ENCODE measurements around the gene TEC. TPM values are rescaled to one million over a fixed set of nuclear protein-coding genes. Genes with fewer than 3 reads are reported as not detected.

Gene TEC
- polyA plus RNA-seq, 1 donor (not counting 4 experiments of a cell fraction or from before 2014, with no cell fraction given) = 0.39 TPM

DNA sequence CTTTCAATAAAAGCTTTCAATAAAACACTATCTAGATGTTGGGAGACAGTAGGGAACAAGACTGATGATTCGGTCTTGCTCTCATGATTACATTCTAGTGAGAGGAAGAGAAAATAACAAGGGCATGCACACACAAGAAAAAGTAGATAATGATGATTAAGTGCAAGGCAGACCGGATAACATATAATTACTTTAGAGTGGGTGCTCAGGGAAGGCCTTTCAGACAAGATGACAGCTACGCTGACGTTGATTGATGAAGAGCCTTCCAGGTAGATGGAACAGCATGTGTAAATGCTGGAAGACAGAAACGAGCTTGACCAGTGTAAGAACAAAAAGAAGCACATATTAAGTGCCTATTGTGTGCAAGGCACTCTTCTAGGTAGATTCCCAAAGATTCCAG, 179.0 kb downstream of the TEC start:
- Histone ChIP-seq H3K4me3 (ENCODE audit: control insufficient read depth in 2 of 3, extremely low read depth in 1 of 3, insufficient read depth in 2 of 3, low read depth in 1 of 3, low read length in 3 of 3) (no peak overlapping the region), H3K9me3 (ENCODE audit: control insufficient read depth, low read depth, low read length) (no peaks in the 10 kb centered on the region), H2AFZ (ENCODE audit: control insufficient read depth, low read length) (peak overlapping the region; percentile 7), H3K36me3 (ENCODE audit: control insufficient read depth in 2 of 2, extremely low read depth in 1 of 2, insufficient read depth in 2 of 2, low read length in 2 of 2) (no peaks in the 10 kb centered on the region), H3K27ac (ENCODE audit: control insufficient read depth, insufficient read depth, low read length) (no peak overlapping the region), H4K20me1 (ENCODE audit: control insufficient read depth, extremely low read depth, insufficient read depth, low read length) (no peaks in the 10 kb centered on the region), H3K4me2 (ENCODE audit: control insufficient read depth, extremely low read depth, insufficient read depth, low read depth, low read length) (peak overlapping the region; percentile 23), H3K27me3 (ENCODE audit: control insufficient read depth, extremely low read depth, insufficient read depth, low read length) (no peaks in the 10 kb centered on the region), H3K4me1 (ENCODE audit: control insufficient read depth, extremely low read depth, insufficient read depth, low read length) (peaks cover 29% of the 10 kb centered on the region), H3K79me2 (ENCODE audit: control insufficient read depth, insufficient read depth, low read length) (no peaks in the 10 kb centered on the region), H3K9me1 (ENCODE audit: control insufficient read depth, extremely low read depth, insufficient read depth, low read length) (no peaks in the 10 kb centered on the region), H3K9ac (ENCODE audit: control insufficient read depth, extremely low read depth, insufficient read depth, low read length) (no peak overlapping the region)
- no peak for TF ChIP-seq EZH2 (IDR thresholded peaks at IDR 0.05; ENCODE audit: low read length)
- TF ChIP-seq, protein P1, sequence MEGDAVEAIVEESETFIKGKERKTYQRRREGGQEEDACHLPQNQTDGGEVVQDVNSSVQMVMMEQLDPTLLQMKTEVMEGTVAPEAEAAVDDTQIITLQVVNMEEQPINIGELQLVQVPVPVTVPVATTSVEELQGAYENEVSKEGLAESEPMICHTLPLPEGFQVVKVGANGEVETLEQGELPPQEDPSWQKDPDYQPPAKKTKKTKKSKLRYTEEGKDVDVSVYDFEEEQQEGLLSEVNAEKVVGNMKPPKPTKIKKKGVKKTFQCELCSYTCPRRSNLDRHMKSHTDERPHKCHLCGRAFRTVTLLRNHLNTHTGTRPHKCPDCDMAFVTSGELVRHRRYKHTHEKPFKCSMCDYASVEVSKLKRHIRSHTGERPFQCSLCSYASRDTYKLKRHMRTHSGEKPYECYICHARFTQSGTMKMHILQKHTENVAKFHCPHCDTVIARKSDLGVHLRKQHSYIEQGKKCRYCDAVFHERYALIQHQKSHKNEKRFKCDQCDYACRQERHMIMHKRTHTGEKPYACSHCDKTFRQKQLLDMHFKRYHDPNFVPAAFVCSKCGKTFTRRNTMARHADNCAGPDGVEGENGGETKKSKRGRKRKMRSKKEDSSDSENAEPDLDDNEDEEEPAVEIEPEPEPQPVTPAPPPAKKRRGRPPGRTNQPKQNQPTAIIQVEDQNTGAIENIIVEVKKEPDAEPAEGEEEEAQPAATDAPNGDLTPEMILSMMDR (optimal IDR thresholded peaks at IDR 0.05 in 1 of 3, IDR thresholded peaks at IDR 0.05 in 1 of 3, conservative IDR thresholded peaks at IDR 0.05 in 1 of 3; ENCODE audit: extremely low read depth in 1 of 3, insufficient read depth in 2 of 3, low read length in 3 of 3) = no peak
- dilution Hi-C loops (cut with MboI; ENCODE audit: extremely low pct_ligation_motif_present, low sequenced_read_pairs) = no loop called here
- DNase-seq (ENCODE audit: low read depth, low spot score) (no peak), FAIRE-seq (peak; percentile 36)

DNA sequence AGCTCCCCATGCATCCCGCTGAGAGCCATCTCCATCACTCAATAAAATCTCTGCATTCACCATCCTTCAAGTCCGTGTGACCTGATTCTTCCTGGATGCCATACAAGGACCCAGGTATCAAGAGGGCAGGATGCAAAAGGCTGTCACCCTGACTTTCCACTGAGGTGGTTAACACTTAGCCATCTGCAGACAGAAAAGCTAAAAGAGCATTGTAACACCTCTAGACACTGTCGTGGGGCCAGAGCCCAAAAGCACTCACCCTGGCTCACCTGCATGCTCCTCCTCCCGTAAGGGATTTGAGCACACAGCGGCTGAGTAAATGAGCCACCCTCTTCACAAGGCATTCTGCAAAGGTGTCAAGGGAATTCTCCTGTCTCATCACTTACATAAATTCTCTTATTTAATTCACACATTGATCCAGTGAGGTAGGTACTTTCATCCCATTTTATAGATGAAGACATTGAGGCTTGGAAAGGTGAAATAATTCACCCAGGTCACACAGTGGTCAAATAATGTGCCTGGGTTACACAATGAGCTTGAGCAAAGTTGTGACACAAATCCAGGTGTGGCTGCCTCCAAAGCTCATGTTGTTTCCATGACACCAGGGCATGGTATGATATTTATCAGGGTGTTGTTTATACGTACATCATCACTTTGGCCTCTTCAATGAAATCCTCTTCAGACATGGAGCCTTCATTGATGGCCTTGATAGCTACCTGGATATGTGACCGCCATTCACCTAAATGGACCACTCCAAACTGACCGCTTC, 183.6 kb downstream of the TEC start:
- no peak for FAIRE-seq

More for the DNA sequence above, 183.6 kb downstream of the TEC start:
- H3K9me1 ChIP-seq (ENCODE audit: control insufficient read depth, extremely low read depth, insufficient read depth, low read length) = no peaks in the 10 kb centered on the region
- H3K4me3 ChIP-seq (ENCODE audit: control insufficient read depth in 2 of 3, extremely low read depth in 1 of 3, insufficient read depth in 2 of 3, low read depth in 1 of 3, low read length in 3 of 3) = no peak overlapping the region
- no peak overlapping the region for H2AFZ ChIP-seq (ENCODE audit: control insufficient read depth, low read length)
- dilution Hi-C loops (cut with MboI; ENCODE audit: extremely low pct_ligation_motif_present, low sequenced_read_pairs) = no loop called here
- no peaks in the 10 kb centered on the region for H3K79me2 ChIP-seq (ENCODE audit: control insufficient read depth, insufficient read depth, low read length)
- H3K36me3 ChIP-seq (ENCODE audit: control insufficient read depth in 2 of 2, extremely low read depth in 1 of 2, insufficient read depth in 2 of 2, low read length in 2 of 2) = no peaks in the 10 kb centered on the region
- no peak overlapping the region for H3K9ac ChIP-seq (ENCODE audit: control insufficient read depth, extremely low read depth, insufficient read depth, low read length)
- no peaks in the 10 kb centered on the region for H3K9me3 ChIP-seq (ENCODE audit: control insufficient read depth, low read depth, low read length)
- H3K27ac ChIP-seq (ENCODE audit: control insufficient read depth, insufficient read depth, low read length) = no peak overlapping the region
- no peak for DNase-seq (ENCODE audit: low read depth, low spot score)
- H3K4me2 ChIP-seq (ENCODE audit: control insufficient read depth, extremely low read depth, insufficient read depth, low read depth, low read length) = no peak overlapping the region
- H3K27me3 ChIP-seq (ENCODE audit: control insufficient read depth, extremely low read depth, insufficient read depth, low read length) = no peaks in the 10 kb centered on the region
- TF ChIP-seq, protein P1 (optimal IDR thresholded peaks at IDR 0.05 in 1 of 3, IDR thresholded peaks at IDR 0.05 in 1 of 3, conservative IDR thresholded peaks at IDR 0.05 in 1 of 3; ENCODE audit: extremely low read depth in 1 of 3, insufficient read depth in 2 of 3, low read length in 3 of 3) = no peak
- TF ChIP-seq EZH2 (IDR thresholded peaks at IDR 0.05; ENCODE audit: low read length) = no peak
- H3K4me1 ChIP-seq (ENCODE audit: control insufficient read depth, extremely low read depth, insufficient read depth, low read length) = peaks cover 12% of the 10 kb centered on the region
- H4K20me1 ChIP-seq (ENCODE audit: control insufficient read depth, extremely low read depth, insufficient read depth, low read length) = no peaks in the 10 kb centered on the region

Small RNA genes within 50 kb of the gene (small RNA-seq; reads per million reads assigned to genes)
- gene RF00019 (ENCODE audit: insufficient read length in 3 of 3, low read depth in 3 of 3, low replicate concordance in 1 of 3) = 0 reads per million in 3 experiments
- gene RF00026 (ENCODE audit: insufficient read length in 3 of 3, low read depth in 3 of 3, low replicate concordance in 1 of 3) = 0 reads per million in 3 experiments
- 0 reads per million in 3 experiments for gene RNU6-838P (ENCODE audit: insufficient read length in 3 of 3, low read depth in 3 of 3, low replicate concordance in 1 of 3)

Other genes starting within 250 kb of the TEC start
- 0.09 to 0.12 TPM in 2 of 3 replicates, not detected in the other for gene TXK, start 135.6 kb downstream of the TEC start, polyA plus RNA-seq
- gene SLAIN2, start 71.7 kb upstream of the TEC start, polyA plus RNA-seq = 57.0 to 72.4 TPM (median 69.1 TPM) in 3 replicates
- gene SLC10A4, start 213.5 kb upstream of the TEC start, polyA plus RNA-seq = 0.07 TPM in 1 of 3 replicates, not detected in the others
- gene ZAR1, start 220.4 kb upstream of the TEC start, polyA plus RNA-seq = not detected in 3 replicates

All from keratinocyte (primary cell).